Panc1 (cell line): ENCODE measurements around the gene STYK1. TPM values are rescaled to one million over a fixed set of nuclear protein-coding genes. Genes with fewer than 3 reads are reported as not detected.

ENCODE experiments used
- ATAC-seq: fragments of 200-7000 bp; cut with Tn5 transposase; 2 replicates; pipeline ENCODE4 v1.9.1; 2020; ENCODE audit warnings: mild to moderate bottlenecking, moderate library complexity
- BruUV-seq: library from RNA; stranded (reverse); fragments of 400-500 nt; replicated peaks from 2 replicates; lab custom pipeline; 2021; lab: Mats Ljungman, UMichigan
- CTCF ChIA-PET: fragments of 300-600 bp; sonication (Branson Sonifier 250); formaldehyde crosslinking; loops from one replicate; lab custom pipeline; 2022; ENCODE audit warnings: antibody characterized with exemption; lab: Charles Lee
- POLR2A ChIA-PET: fragments of 300-600 bp; sonication (Branson Sonifier 250); formaldehyde crosslinking; loops from one replicate; lab custom pipeline; 2022; ENCODE audit warnings: antibody characterized with exemption; lab: Charles Lee
- DNase-seq: peaks from one replicate; pipeline ENCODE4 v3.0.0-alpha.2; 2010; ENCODE audit warnings: low read depth, low spot score
- H3K27ac ChIP-seq: 2 replicates; pipeline ENCODE4 v1.5.1; 2011; ENCODE audit warnings: mild to moderate bottlenecking, low read length, inconsistent platforms
- H3K27me3 ChIP-seq: fragments of 200-500 bp; sonication (Bioruptor generic); 2 replicates; pipeline ENCODE4 v1.6.0; 2014; ENCODE audit warnings: low read length, inconsistent platforms; ENCODE audit not compliant: control insufficient read depth, insufficient read depth
- H3K36me3 ChIP-seq: fragments of 200-500 bp; sonication (Bioruptor generic); 2 replicates; pipeline ENCODE4 v1.5.1; 2014; ENCODE audit warnings: inconsistent platforms, mild to moderate bottlenecking, low read length, moderate library complexity; ENCODE audit not compliant: control insufficient read depth, insufficient read depth
- H3K4me1 ChIP-seq: 2 replicates; pipeline ENCODE4 v1.5.1; 2011; ENCODE audit warnings: inconsistent platforms, mild to moderate bottlenecking, low read length, moderate library complexity; ENCODE audit not compliant: control insufficient read depth, insufficient read depth
- H3K4me3 ChIP-seq, 2 experiments: 2 replicates each; pipeline ENCODE4 v1.5.1; 2011 to 2012; ENCODE audit warnings: low read depth in 2 of 2, low read length in 2 of 2, mild to moderate bottlenecking in 2 of 2, inconsistent platforms in 1 of 2, moderate library complexity in 1 of 2
- H3K9me3 ChIP-seq: fragments of 200-500 bp; sonication (Bioruptor generic); 2 replicates; pipeline ENCODE4 v1.5.1; 2014; ENCODE audit warnings: low read depth, mild to moderate bottlenecking, inconsistent platforms, low read length, moderate library complexity; ENCODE audit not compliant: control insufficient read depth, insufficient read depth
- POLR2AphosphoS5 ChIP-seq: IDR thresholded peaks from 2 replicates; pipeline ENCODE4 v1.6.1; 2012; ENCODE audit warnings: mild to moderate bottlenecking, low read depth, low read length, moderate library complexity
- REST ChIP-seq, 2 experiments: IDR thresholded peaks; 2 replicates each; pipeline ENCODE4 v1.6.1; 2011 to 2012; ENCODE audit warnings: low read depth in 2 of 2, control low read depth in 1 of 2, low read length in 1 of 2, mild to moderate bottlenecking in 1 of 2, moderate library complexity in 1 of 2; ENCODE audit not compliant: insufficient read depth in 1 of 2
- SIN3A ChIP-seq: IDR thresholded peaks from 2 replicates; pipeline ENCODE4 v1.6.1; 2012; ENCODE audit warnings: low read depth, mild to moderate bottlenecking, low read length, moderate library complexity, borderline replicate concordance; ENCODE audit not compliant: insufficient read depth
- TCF7L2 ChIP-seq: IDR thresholded peaks from 2 replicates; pipeline ENCODE4 v1.6.1; 2011; ENCODE audit warnings: mild to moderate bottlenecking, low read depth, low read length, inconsistent platforms
- in situ Hi-C: cut with HindIII; loops from 2 replicates; pipeline ENCODE4 v1.10.0; 2016; ENCODE audit warnings: low sequenced_read_pairs, low pct_unique_long_range_greater_than_20kb
- intact Hi-C: fragments of 100-400 bp; cut with micrococcal nuclease; formaldehyde crosslinking; loops from one replicate; pipeline ENCODE4 v1.10.0; 2022; ENCODE audit not compliant: unreplicated experiment
- total RNA-seq: library from RNA; stranded (reverse); gene quantifications from one replicate; pipeline ENCODE4 v1.2.1, GENCODE V29; 2021; ENCODE audit not compliant: unreplicated experiment
- TF ChIP-seq, protein P1 (sequence below): fragments of 450-650 bp; IDR thresholded peaks from 2 replicates; pipeline ENCODE4 v1.5.1; 2017; ENCODE audit warnings: mild to moderate bottlenecking

STYK1 gene
- total RNA-seq, 1 experiment from 2014 or later, result 0.85 TPM

DNA sequence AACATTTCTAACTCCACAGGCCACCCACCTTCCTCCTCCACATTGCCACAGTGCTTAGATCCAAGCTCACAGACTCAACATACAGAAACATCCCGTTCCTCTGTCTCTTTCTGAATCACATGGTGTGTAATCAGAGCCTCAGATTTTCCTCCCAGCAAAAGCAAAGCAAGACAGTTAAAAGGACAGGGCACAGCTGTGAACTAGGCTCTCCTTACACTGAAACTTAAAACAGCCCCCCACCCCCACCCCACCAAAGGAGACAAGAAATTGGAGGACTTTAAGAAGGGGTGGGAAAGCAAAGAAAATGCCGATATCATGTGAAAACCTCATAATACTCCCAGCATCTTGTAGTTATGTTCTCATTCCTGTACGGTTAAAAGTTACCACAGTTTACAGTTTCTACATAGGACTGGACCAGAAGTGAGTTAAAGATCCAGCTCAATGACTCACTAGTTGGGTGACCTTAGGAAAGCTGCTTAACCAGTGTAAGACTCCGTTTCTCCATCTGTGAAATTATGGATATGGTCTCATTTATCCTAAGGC is 44.5 kb upstream of the STYK1 start:
- Histone ChIP-seq H3K27me3 (no peaks in the 10 kb centered on the region), H3K9me3 (no peaks in the 10 kb centered on the region), H3K27ac (peak overlapping the region; percentile 66), H3K36me3 (peaks cover 19% of the 10 kb centered on the region), H3K4me1 (peaks cover 51% of the 10 kb centered on the region), H3K4me3 (peak overlapping the region in 1 of 2 experiments; percentile 7; a peak in 2 of 4 replicates)
- ChIA-PET POLR2A (interaction anchor here (0.6 kb wide), 1 partner anchor 344 kb away, joined by 4 read pairs; no protein-coding TSS in a partner anchor), CTCF (no interaction called here)
- DNase-seq, result no peak
- intact Hi-C loops, result no loop called here
- in situ Hi-C loops, result no loop called here
- no TSS peak for BruUV-seq
- no peak for ATAC-seq
- TF ChIP-seq REST (IDR thresholded peaks at IDR 0.05; ENCODE audit: insufficient read depth in 1 of 2, low read depth in 2 of 2, low read length in 1 of 2), result no peak

GRCh38 chr12:10717410-10717809 is 43.6 kb upstream of the STYK1 start:
- in situ Hi-C loops, result no loop called here
- Histone ChIP-seq H3K9me3 (no peaks in the 10 kb centered on the region), H3K4me1 (peaks cover 51% of the 10 kb centered on the region), H3K27ac (peak overlapping the region; percentile 66), H3K36me3 (peaks cover 22% of the 10 kb centered on the region), H3K4me3 (no peak overlapping the region), H3K27me3 (no peaks in the 10 kb centered on the region)
- no peak for DNase-seq
- TF ChIP-seq, protein P1, sequence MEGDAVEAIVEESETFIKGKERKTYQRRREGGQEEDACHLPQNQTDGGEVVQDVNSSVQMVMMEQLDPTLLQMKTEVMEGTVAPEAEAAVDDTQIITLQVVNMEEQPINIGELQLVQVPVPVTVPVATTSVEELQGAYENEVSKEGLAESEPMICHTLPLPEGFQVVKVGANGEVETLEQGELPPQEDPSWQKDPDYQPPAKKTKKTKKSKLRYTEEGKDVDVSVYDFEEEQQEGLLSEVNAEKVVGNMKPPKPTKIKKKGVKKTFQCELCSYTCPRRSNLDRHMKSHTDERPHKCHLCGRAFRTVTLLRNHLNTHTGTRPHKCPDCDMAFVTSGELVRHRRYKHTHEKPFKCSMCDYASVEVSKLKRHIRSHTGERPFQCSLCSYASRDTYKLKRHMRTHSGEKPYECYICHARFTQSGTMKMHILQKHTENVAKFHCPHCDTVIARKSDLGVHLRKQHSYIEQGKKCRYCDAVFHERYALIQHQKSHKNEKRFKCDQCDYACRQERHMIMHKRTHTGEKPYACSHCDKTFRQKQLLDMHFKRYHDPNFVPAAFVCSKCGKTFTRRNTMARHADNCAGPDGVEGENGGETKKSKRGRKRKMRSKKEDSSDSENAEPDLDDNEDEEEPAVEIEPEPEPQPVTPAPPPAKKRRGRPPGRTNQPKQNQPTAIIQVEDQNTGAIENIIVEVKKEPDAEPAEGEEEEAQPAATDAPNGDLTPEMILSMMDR, result no peak
- TF ChIP-seq TCF7L2 (no peak), REST (IDR thresholded peaks at IDR 0.05; ENCODE audit: insufficient read depth in 1 of 2, low read depth in 2 of 2, low read length in 1 of 2) (no peak), POLR2AphosphoS5 (no peak), SIN3A (no peak)
- ChIA-PET POLR2A (no interaction called here), CTCF (interaction anchor here (0.6 kb wide), 1 partner anchor 1830 kb away, joined by 6 read pairs; no protein-coding TSS in a partner anchor)
- intact Hi-C loops, result no loop called here
- no peak for ATAC-seq
- no TSS peak for BruUV-seq
